Measurements from ENCODE around the gene ARSG. TPM values are rescaled to one million over a fixed set of nuclear protein-coding genes. Genes with fewer than 3 reads are reported as not detected.

ARSG gene
- total RNA-seq, 2 donors from 2014 or later = 5.4 to 16.9 TPM

GRCh38 chr17:68293490-68294195 lies 2.3 kb downstream of the ARSG start:
- Histone ChIP-seq H3K27ac (no peak overlapping the region), H3K36me3 (no peaks in the 10 kb centered on the region), H3K9me3 (no peaks in the 10 kb centered on the region), H3K27me3 (replicated peaks; ENCODE audit: insufficient read depth) (no peaks in the 10 kb centered on the region), H3K4me1 (ENCODE audit: control insufficient read depth in 1 of 2, low read depth in 2 of 2) (peaks cover 0 to 28% of the 10 kb centered on the region in 2 donors), H3K4me3 (no peak overlapping the region)
- DNase-seq (ENCODE audit: low spot score) (no peak), ATAC-seq (ENCODE audit: insufficient number of reproducible peaks, low FRiP score, low read depth) (no peak)
- TF ChIP-seq CTCF (IDR thresholded peaks at IDR 0.05) = no peak

- no peak for DNase-seq (ENCODE audit: low spot score)
- TF ChIP-seq CTCF (IDR thresholded peaks at IDR 0.05) = no peak
- Histone ChIP-seq H3K36me3 (no peaks in the 10 kb centered on the region), H3K4me1 (ENCODE audit: control insufficient read depth in 1 of 2, low read depth in 2 of 2) (peaks cover 0 to 28% of the 10 kb centered on the region in 2 donors), H3K27ac (no peak overlapping the region), H3K4me3 (no peak overlapping the region), H3K9me3 (no peaks in the 10 kb centered on the region), H3K27me3 (replicated peaks; ENCODE audit: insufficient read depth) (no peaks in the 10 kb centered on the region)
- ATAC-seq (ENCODE audit: insufficient number of reproducible peaks, low FRiP score, low read depth) = no peak
Observed at GRCh38 chr17:68294196-68294555, 2.9 kb downstream of the ARSG start.

DNA sequence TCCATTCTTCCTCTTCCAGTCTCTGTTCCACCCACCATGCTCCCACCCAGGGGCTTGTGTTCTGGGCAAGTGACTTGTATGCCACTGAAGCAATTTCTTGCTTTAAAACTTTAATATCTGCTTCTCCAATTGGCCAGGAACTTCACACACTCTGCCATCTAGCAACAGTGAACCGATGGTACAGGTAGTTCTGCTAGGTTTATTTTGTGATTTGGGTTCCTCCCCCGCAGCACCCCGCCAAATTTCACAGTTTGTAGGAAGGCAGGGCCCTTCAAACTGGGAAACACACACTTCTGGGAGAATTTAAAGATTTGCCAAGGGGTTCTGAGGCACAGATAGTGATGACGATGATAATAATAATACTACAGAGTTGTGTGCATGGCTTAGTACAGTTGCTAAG lies 3.3 kb downstream of the ARSG start:
- Histone ChIP-seq H3K4me3 (no peak overlapping the region), H3K27me3 (replicated peaks; ENCODE audit: insufficient read depth) (no peaks in the 10 kb centered on the region), H3K9me3 (no peaks in the 10 kb centered on the region), H3K27ac (no peak overlapping the region), H3K4me1 (ENCODE audit: control insufficient read depth in 1 of 2, low read depth in 2 of 2) (peaks cover 0 to 28% of the 10 kb centered on the region in 2 donors), H3K36me3 (no peaks in the 10 kb centered on the region)
- TF ChIP-seq CTCF (IDR thresholded peaks at IDR 0.05) = no peak
- DNase-seq (ENCODE audit: low spot score) = no peak
- no peak for ATAC-seq (ENCODE audit: insufficient number of reproducible peaks, low FRiP score, low read depth)

DNA sequence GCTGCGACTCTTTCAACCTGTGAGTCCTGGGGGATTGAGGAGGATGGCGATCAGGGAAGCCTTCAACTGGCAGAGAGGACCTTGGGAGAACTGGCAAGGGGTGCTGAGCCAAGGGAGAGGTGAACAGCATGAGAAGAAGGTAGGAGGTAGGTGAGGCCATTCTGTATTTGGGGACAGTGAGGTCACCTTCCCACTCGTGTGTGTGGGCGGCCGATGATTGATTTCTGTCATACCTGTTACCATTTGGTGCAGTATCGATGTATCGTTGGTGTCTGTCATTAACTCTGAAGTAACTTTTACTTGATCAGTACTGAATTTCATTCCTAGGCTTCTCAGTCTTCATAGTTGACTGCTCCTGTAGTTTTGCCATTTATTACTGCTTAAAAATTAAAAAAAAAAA lies 3.8 kb downstream of the ARSG start:
- ATAC-seq (ENCODE audit: insufficient number of reproducible peaks, low FRiP score, low read depth) (no peak), DNase-seq (ENCODE audit: low spot score) (no peak)
- no peak overlapping the region for H3K27ac ChIP-seq
- H3K36me3 ChIP-seq = no peaks in the 10 kb centered on the region
- H3K4me3 ChIP-seq = no peak overlapping the region
- H3K27me3 ChIP-seq (replicated peaks; ENCODE audit: insufficient read depth) = no peaks in the 10 kb centered on the region
- H3K9me3 ChIP-seq = no peaks in the 10 kb centered on the region
- TF ChIP-seq CTCF (IDR thresholded peaks at IDR 0.05) = no peak
- peaks cover 0 to 27% of the 10 kb centered on the region in 2 donors for H3K4me1 ChIP-seq (ENCODE audit: control insufficient read depth in 1 of 2, low read depth in 2 of 2)

DNA sequence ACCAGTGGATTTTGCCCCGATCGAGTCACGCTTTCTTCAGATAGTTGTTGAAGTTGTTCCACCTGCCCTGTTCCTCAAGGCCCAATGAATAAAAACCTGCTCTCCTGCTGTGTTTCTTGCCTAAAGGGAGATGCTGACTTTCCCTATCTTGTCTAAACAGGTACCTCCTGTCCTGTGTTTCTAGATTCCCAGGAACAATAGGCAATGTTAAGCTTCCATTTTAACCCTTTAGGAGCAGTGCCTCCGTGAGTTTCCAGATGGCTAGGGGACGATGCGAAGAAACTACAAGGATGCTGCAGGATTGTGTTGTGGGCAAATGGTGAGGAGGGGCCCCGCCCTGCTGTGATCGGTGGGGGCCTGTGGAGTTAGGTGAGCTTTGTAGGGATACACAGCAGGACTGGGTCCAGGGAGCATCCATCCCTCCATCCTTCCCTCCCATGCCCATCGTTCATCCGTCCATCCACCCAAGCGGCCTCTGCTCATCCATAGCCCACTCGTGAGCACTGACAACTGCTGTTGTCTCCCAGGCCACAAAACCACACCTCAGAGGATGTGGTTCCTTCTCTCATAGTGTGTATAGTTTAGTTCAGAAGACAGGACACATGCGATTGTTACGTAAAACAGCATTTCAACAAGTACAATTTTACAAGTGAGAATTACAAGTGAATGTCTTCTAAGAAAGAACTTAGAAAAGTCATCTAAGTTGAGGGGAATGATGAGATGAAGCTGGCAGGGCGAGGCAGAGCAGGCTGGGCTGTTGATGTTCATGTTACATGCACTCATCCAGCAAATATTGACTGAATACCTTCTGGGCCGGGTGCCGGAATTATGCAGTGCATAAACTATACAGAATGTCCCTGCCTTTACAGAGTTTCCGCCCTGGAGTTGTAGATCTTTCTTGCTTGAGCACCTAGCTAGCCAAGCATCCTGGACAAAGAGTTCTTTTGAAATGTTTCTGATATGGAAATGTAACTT lies 5.2 kb downstream of the ARSG start:
- TF ChIP-seq CTCF (IDR thresholded peaks at IDR 0.05) = no peak
- no peak for DNase-seq (ENCODE audit: low spot score)
- Histone ChIP-seq H3K4me1 (ENCODE audit: control insufficient read depth in 1 of 2, low read depth in 2 of 2) (peaks cover 0 to 14% of the 10 kb centered on the region in 2 donors), H3K36me3 (no peaks in the 10 kb centered on the region), H3K9me3 (no peaks in the 10 kb centered on the region), H3K4me3 (no peak overlapping the region), H3K27me3 (replicated peaks; ENCODE audit: insufficient read depth) (no peaks in the 10 kb centered on the region), H3K27ac (no peak overlapping the region)
- no peak for ATAC-seq (ENCODE audit: insufficient number of reproducible peaks, low FRiP score, low read depth)

All from thoracic aorta (tissue), 2 donors.